Fibroblast of lung (primary cell): ENCODE results near the gene ST6GALNAC3. TPM values are rescaled to one million over a fixed set of nuclear protein-coding genes. Genes with fewer than 3 reads are reported as not detected.

Source experiments
- DNase-seq, 2 donors: peaks; one replicate each; pipeline versions ENCODE4 v3.0.0 to v3.0.0-alpha.2; 2010; ENCODE audit warnings: low read depth in 2 of 2
- H2AFZ ChIP-seq: 2 replicates; pipeline ENCODE4 v1.5.1; 2012; ENCODE audit warnings: low read length, control low read depth, inconsistent platforms
- H3K27ac ChIP-seq: 2 replicates; pipeline ENCODE4 v1.5.1; 2011; ENCODE audit warnings: low read length, control low read depth; ENCODE audit not compliant: insufficient read depth
- H3K27me3 ChIP-seq: 2 replicates; pipeline ENCODE4 v1.5.1; 2011; ENCODE audit warnings: mild to moderate bottlenecking, low read length; ENCODE audit not compliant: control insufficient read depth, insufficient read depth
- H3K36me3 ChIP-seq: 2 replicates; pipeline ENCODE4 v1.5.1; 2011; ENCODE audit warnings: low read length; ENCODE audit not compliant: control insufficient read depth, insufficient read depth
- H3K4me1 ChIP-seq: 2 replicates; pipeline ENCODE4 v1.5.1; 2011; ENCODE audit warnings: low read length; ENCODE audit not compliant: control insufficient read depth, insufficient read depth; ENCODE audit errors: extremely low read depth
- H3K4me2 ChIP-seq: 2 replicates; pipeline ENCODE4 v1.5.1; 2011; ENCODE audit warnings: low read length, control low read depth; ENCODE audit not compliant: insufficient read depth; ENCODE audit errors: extremely low read depth
- H3K4me3 ChIP-seq, 4 experiments: fragments of 200-600 bp in 1 of 4; sonication (generic) in 1 of 4; replicated peaks in 1 of 4; 2 replicates each; pipeline ENCODE4 v1.5.1; 2011 to 2016; ENCODE audit warnings: low read length in 4 of 4, low read depth in 3 of 4, mild to moderate bottlenecking in 3 of 4, control low read depth in 2 of 4, inconsistent platforms in 1 of 4, mixed read lengths in 1 of 4; ENCODE audit not compliant: insufficient read depth in 1 of 4; ENCODE audit errors: control extremely low read depth in 1 of 4
- H3K79me2 ChIP-seq: 2 replicates; pipeline ENCODE4 v1.5.1; 2012; ENCODE audit warnings: mild to moderate bottlenecking, low read length, inconsistent platforms; ENCODE audit not compliant: control insufficient read depth, insufficient read depth
- H3K9ac ChIP-seq: 2 replicates; pipeline ENCODE4 v1.5.1; 2011; ENCODE audit warnings: mild to moderate bottlenecking, low read length, control low read depth; ENCODE audit not compliant: insufficient read depth
- H3K9me3 ChIP-seq: 2 replicates; pipeline ENCODE4 v1.5.1; 2012; ENCODE audit warnings: low read depth, low read length; ENCODE audit not compliant: control insufficient read depth, insufficient read depth
- H4K20me1 ChIP-seq: 2 replicates; pipeline ENCODE4 v1.5.1; 2011; ENCODE audit warnings: low read length; ENCODE audit not compliant: control insufficient read depth, insufficient read depth; ENCODE audit errors: extremely low read depth
- CTCF ChIP-seq, 2 donors: IDR thresholded peaks in 1 of 2; conservative IDR thresholded peaks in 1 of 2; 1 replicate in 1 of 2; 2 replicates in 1 of 2; pipeline ENCODE4 v1.5.1; 2011 to 2012; ENCODE audit warnings: low read length in 2 of 2, control low read depth in 1 of 2, inconsistent platforms in 1 of 2, low read depth in 1 of 2, mild to moderate bottlenecking in 1 of 2
- EZH2 ChIP-seq: IDR thresholded peaks from 2 replicates; pipeline ENCODE4 v1.5.1; 2012; ENCODE audit warnings: low read length, control low read depth, mild to moderate bottlenecking; ENCODE audit errors: missing control alignments
- polyA plus RNA-seq, 2 donors: library from polyadenylated mRNA; depleted of rRNA in 1 of 2; stranded (reverse) in 1 of 2; unstranded in 1 of 2; fragments of >200 nt; gene quantifications; 2 replicates each; pipeline ENCODE4 v1.2.1, GENCODE V29; 2011 to 2012; ENCODE audit warnings: missing spikeins in 1 of 2
- total RNA-seq: library from RNA; depleted of rRNA; stranded (reverse); fragments of >200 nt; gene quantifications from 2 replicates; pipeline ENCODE4 v1.2.1, GENCODE V29; 2014

ST6GALNAC3 gene
- total and polyA plus RNA-seq, 2 donors (not counting 1 experiment from before 2014, with no cell fraction given), result 0.34 to 0.66 TPM

- no peaks in the 10 kb centered on the region for H3K79me2 ChIP-seq
- TF ChIP-seq CTCF (conservative IDR thresholded peaks at IDR 0.05 in 1 of 2, IDR thresholded peaks at IDR 0.05 in 1 of 2; ENCODE audit: low read depth in 1 of 2, low read length in 2 of 2) (no peak), EZH2 (no peak)
- H2AFZ ChIP-seq, result no peak overlapping the region
- H3K27me3 ChIP-seq, result no peaks in the 10 kb centered on the region
- H3K4me2 ChIP-seq, result no peak overlapping the region
- no peaks in the 10 kb centered on the region for H3K9me3 ChIP-seq
- DNase-seq, result no peak
- H3K36me3 ChIP-seq, result no peaks in the 10 kb centered on the region
- no peaks in the 10 kb centered on the region for H4K20me1 ChIP-seq
- H3K27ac ChIP-seq, result no peak overlapping the region
- H3K4me3 ChIP-seq, result no peak overlapping the region
- no peaks in the 10 kb centered on the region for H3K4me1 ChIP-seq
- H3K9ac ChIP-seq, result no peak overlapping the region
These were observed 104.7 kb downstream of the ST6GALNAC3 start for GRCh38 chr1:76179219-76179698.

GRCh38 chr1:76185207-76185606 is 110.7 kb downstream of the ST6GALNAC3 start:
- Histone ChIP-seq H4K20me1 (no peaks in the 10 kb centered on the region), H3K79me2 (no peaks in the 10 kb centered on the region), H2AFZ (no peak overlapping the region), H3K36me3 (no peaks in the 10 kb centered on the region), H3K9ac (no peak overlapping the region), H3K27ac (no peak overlapping the region), H3K4me2 (no peak overlapping the region), H3K27me3 (no peaks in the 10 kb centered on the region), H3K9me3 (no peaks in the 10 kb centered on the region), H3K4me3 (no peak overlapping the region), H3K4me1 (no peaks in the 10 kb centered on the region)
- no peak for TF ChIP-seq EZH2
- no peak for TF ChIP-seq CTCF (conservative IDR thresholded peaks at IDR 0.05 in 1 of 2, IDR thresholded peaks at IDR 0.05 in 1 of 2; ENCODE audit: low read depth in 1 of 2, low read length in 2 of 2)
- no peak for DNase-seq

GRCh38 chr1:76186554-76187170 is 112.1 kb downstream of the ST6GALNAC3 start:
- Histone ChIP-seq H3K27ac (no peak overlapping the region), H3K27me3 (no peaks in the 10 kb centered on the region), H3K9ac (no peak overlapping the region), H3K9me3 (no peaks in the 10 kb centered on the region), H3K36me3 (no peaks in the 10 kb centered on the region), H3K79me2 (no peaks in the 10 kb centered on the region), H3K4me1 (no peaks in the 10 kb centered on the region), H3K4me2 (no peak overlapping the region), H3K4me3 (no peak overlapping the region), H4K20me1 (no peaks in the 10 kb centered on the region), H2AFZ (no peak overlapping the region)
- DNase-seq, result no peak
- TF ChIP-seq EZH2, result no peak
- TF ChIP-seq CTCF (conservative IDR thresholded peaks at IDR 0.05 in 1 of 2, IDR thresholded peaks at IDR 0.05 in 1 of 2; ENCODE audit: low read depth in 1 of 2, low read length in 2 of 2), result no peak
